ENCODE measurements around the gene GIMAP2. TPM values are rescaled to one million over a fixed set of nuclear protein-coding genes. Genes with fewer than 3 reads are reported as not detected.

GIMAP2 gene
- total and polyA plus RNA-seq, 4 experiments from 2014 or later = 90.0 to 244 (median 174) TPM

Other genes with a start within 250 kb of the GIMAP2 start
- gene GIMAP8, start 235.1 kb upstream of the GIMAP2 start, total RNA-seq = 10 to 100 TPM; 59.0 to 62.5 TPM
- gene GIMAP8, start 235.1 kb upstream of the GIMAP2 start, polyA plus RNA-seq = 10 to 100 TPM in 1 of 2 donors, 1 to 10 TPM in 1; 9.8 to 39.9 TPM
- gene GIMAP7, start 170.8 kb upstream of the GIMAP2 start, total RNA-seq = 100 to 1,000 TPM; 464 to 476 TPM
- 1,000 to 10,000 TPM in 1 of 2 donors, 100 to 1,000 TPM in 1; 557 to 1,096 TPM for gene GIMAP7, start 170.8 kb upstream of the GIMAP2 start, polyA plus RNA-seq
- gene GIMAP4, start 118.3 kb upstream of the GIMAP2 start, total RNA-seq = 100 to 1,000 TPM; 418 to 448 TPM
- gene GIMAP4, start 118.3 kb upstream of the GIMAP2 start, polyA plus RNA-seq = 100 to 1,000 TPM; 449 to 613 TPM
- 100 to 1,000 TPM; 158 to 173 TPM for gene GIMAP6, start 53.3 kb upstream of the GIMAP2 start, total RNA-seq
- gene GIMAP6, start 53.3 kb upstream of the GIMAP2 start, polyA plus RNA-seq = 100 to 1,000 TPM; 115 to 154 TPM
- 10 to 100 TPM; 93.7 to 97.6 TPM for gene GIMAP1, start 30.9 kb downstream of the GIMAP2 start, total RNA-seq
- gene GIMAP1, start 30.9 kb downstream of the GIMAP2 start, polyA plus RNA-seq = 10 to 100 TPM; 36.6 to 69.2 TPM
- gene GIMAP5, start 51.7 kb downstream of the GIMAP2 start, total RNA-seq = 100 to 1,000 TPM; 296 to 297 TPM
- gene GIMAP5, start 51.7 kb downstream of the GIMAP2 start, polyA plus RNA-seq = 100 to 1,000 TPM; 415 to 679 TPM
- gene TMEM176B, start 114.7 kb downstream of the GIMAP2 start, total RNA-seq = 1 to 10 TPM; 1.6 to 2.3 TPM
- gene TMEM176B, start 114.7 kb downstream of the GIMAP2 start, polyA plus RNA-seq = not detected
- 1 to 10 TPM; 1.1 to 2.6 TPM for gene TMEM176A, start 115.1 kb downstream of the GIMAP2 start, total RNA-seq
- under 1 TPM in 1 of 2 donors, not detected in 1; 0.26 TPM for gene TMEM176A, start 115.1 kb downstream of the GIMAP2 start, polyA plus RNA-seq
- gene AOC1, start 166.8 kb downstream of the GIMAP2 start, total RNA-seq = not detected
- not detected for gene AOC1, start 166.8 kb downstream of the GIMAP2 start, polyA plus RNA-seq

All from CD4-positive, alpha-beta memory T cell (primary cell).